Neutrophil (primary cell): ENCODE measurements around the gene ISM1.

Experiments used
- H3K27ac ChIP-seq: fragments of 200-600 bp; sonication (generic); 2 replicates; pipeline ENCODE4 v1.5.1; 2016; ENCODE audit warnings: mild to moderate bottlenecking, moderate library complexity
- H3K27me3 ChIP-seq: fragments of 200-600 bp; sonication (generic); 2 replicates; pipeline ENCODE4 v1.6.0; 2016; ENCODE audit warnings: mild to moderate bottlenecking
- H3K36me3 ChIP-seq: fragments of 200-600 bp; sonication (generic); 2 replicates; pipeline ENCODE4 v1.5.1; 2017
- H3K4me1 ChIP-seq, 2 experiments: fragments of 200-600 bp in 1 of 2; sonication (generic) in 1 of 2; 1 replicate in 1 of 2; 2 replicates in 1 of 2; pipeline versions ENCODE4 v1.5.1 to v1.6.1; 2013 to 2016; ENCODE audit warnings: low read depth in 1 of 2, low read length in 1 of 2, mild to moderate bottlenecking in 1 of 2, moderate library complexity in 1 of 2; ENCODE audit not compliant: control insufficient read depth in 1 of 2, insufficient read depth in 1 of 2
- H3K4me3 ChIP-seq, 2 experiments: fragments of 200-600 bp in 1 of 2; sonication (generic) in 1 of 2; 1 replicate in 1 of 2; 2 replicates in 1 of 2; pipeline ENCODE4 v1.5.1; 2013 to 2016; ENCODE audit warnings: low read depth in 1 of 2, low read length in 1 of 2, mild to moderate bottlenecking in 1 of 2, moderate library complexity in 1 of 2
- H3K9me3 ChIP-seq: fragments of 200-600 bp; sonication (generic); 2 replicates; pipeline ENCODE4 v1.5.1; 2016
- CTCF ChIP-seq: fragments of 200-600 bp; sonication (generic); IDR thresholded peaks from 2 replicates; pipeline ENCODE4 v1.5.1; 2016; ENCODE audit warnings: antibody characterized with exemption

ISM1 gene

GRCh38 chr20:13259921-13260320 lies 38.8 kb downstream of the ISM1 start:
- no peaks in the 10 kb centered on the region for H3K27me3 ChIP-seq
- TF ChIP-seq CTCF: no peak
- H3K4me1 ChIP-seq: no peaks in the 10 kb centered on the region

GRCh38 chr20:13260650-13261279 lies 39.7 kb downstream of the ISM1 start:
- Histone ChIP-seq H3K4me1 (no peaks in the 10 kb centered on the region), H3K27me3 (no peaks in the 10 kb centered on the region), H3K4me3 (no peak overlapping the region), H3K9me3 (no peaks in the 10 kb centered on the region), H3K27ac (no peak overlapping the region), H3K36me3 (no peaks in the 10 kb centered on the region)
- no peak for TF ChIP-seq CTCF

More at GRCh38 chr20:13259921-13260320, 38.8 kb downstream of the ISM1 start:
- no peak overlapping the region for H3K27ac ChIP-seq
- H3K36me3 ChIP-seq: no peaks in the 10 kb centered on the region
- no peak overlapping the region for H3K4me3 ChIP-seq
- no peaks in the 10 kb centered on the region for H3K9me3 ChIP-seq

- Histone ChIP-seq H3K36me3 (no peaks in the 10 kb centered on the region), H3K27me3 (no peaks in the 10 kb centered on the region), H3K4me3 (no peak overlapping the region), H3K27ac (no peak overlapping the region), H3K9me3 (no peaks in the 10 kb centered on the region), H3K4me1 (no peaks in the 10 kb centered on the region)
- TF ChIP-seq CTCF: no peak
These were observed 40.6 kb downstream of the ISM1 start for GRCh38 chr20:13261460-13262301.

GRCh38 chr20:13262302-13262650 lies 41.2 kb downstream of the ISM1 start:
- Histone ChIP-seq H3K27ac (no peak overlapping the region), H3K4me1 (no peaks in the 10 kb centered on the region), H3K36me3 (no peaks in the 10 kb centered on the region), H3K27me3 (no peaks in the 10 kb centered on the region), H3K4me3 (no peak overlapping the region), H3K9me3 (no peaks in the 10 kb centered on the region)
- no peak for TF ChIP-seq CTCF

- no peaks in the 10 kb centered on the region for H3K27me3 ChIP-seq
- H3K27ac ChIP-seq: no peak overlapping the region
- TF ChIP-seq CTCF: no peak
- H3K4me1 ChIP-seq: no peaks in the 10 kb centered on the region
- H3K36me3 ChIP-seq: no peaks in the 10 kb centered on the region
- H3K9me3 ChIP-seq: no peaks in the 10 kb centered on the region
- H3K4me3 ChIP-seq: no peak overlapping the region
These were observed 41.7 kb downstream of the ISM1 start for GRCh38 chr20:13262671-13263360.
